ENCODE measurements around the gene POR. TPM values are rescaled to one million over a fixed set of nuclear protein-coding genes. Genes with fewer than 3 reads are reported as not detected.

The POR gene
- polyA plus RNA-seq, 1 of the 3 experiments (the other 2 are of a cell fraction) = 68.7 TPM

DNA sequence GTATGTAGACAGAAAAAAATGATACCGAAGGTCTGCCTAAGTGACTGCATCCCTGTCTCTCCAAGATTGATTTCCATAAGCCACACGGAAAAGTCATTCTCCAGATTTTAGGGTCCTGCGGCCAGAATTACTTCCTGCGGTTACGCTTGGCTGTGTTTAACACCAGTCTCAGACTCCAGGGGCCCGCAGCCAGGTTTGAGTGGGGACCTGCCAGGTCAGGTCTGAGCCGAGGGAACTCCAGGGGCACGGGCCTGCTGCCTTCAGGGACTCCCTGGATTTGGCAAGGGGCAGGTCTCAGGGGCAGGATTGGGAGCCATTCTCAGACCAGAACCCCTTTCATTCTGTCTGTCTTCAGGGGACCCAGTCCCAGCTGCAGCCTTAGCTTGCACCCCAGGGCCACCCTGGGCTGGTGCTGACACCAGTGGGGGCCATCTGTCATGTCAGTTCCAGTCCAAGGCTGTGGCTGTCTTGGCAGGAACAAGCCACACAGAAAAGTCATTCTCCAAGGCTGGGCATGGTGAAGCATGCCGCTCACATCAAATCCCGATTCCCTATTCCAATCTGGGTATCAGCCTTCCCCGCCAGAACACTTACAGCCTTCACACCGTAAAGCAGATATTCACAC lies 40.5 kb downstream of the POR start:
- Histone ChIP-seq H3K27ac (ENCODE audit: low read depth in 2 of 2, low read length in 1 of 2) (no peak overlapping the region), H2AFZ (ENCODE audit: low read depth) (no peak overlapping the region), H3K4me1 (ENCODE audit: control insufficient read depth in 1 of 2, insufficient read depth in 2 of 2, low read depth in 1 of 2, low read length in 1 of 2) (peaks cover 0 to 5% of the 10 kb centered on the region in 2 experiments; a peak in 2 of 4 replicates), H3K27me3 (ENCODE audit: insufficient read depth) (no peaks in the 10 kb centered on the region), H4K20me1 (ENCODE audit: insufficient read depth) (peaks cover 8% of the 10 kb centered on the region; the same call in 1 of the 2 replicates), H3F3A (replicated peaks; ENCODE audit: insufficient read depth) (peaks cover 5% of the 10 kb centered on the region), H3K9me3 (no peaks in the 10 kb centered on the region), H3K36me3 (replicated peaks in 1 of 2; ENCODE audit: control insufficient read depth in 1 of 2, insufficient read depth in 2 of 2, low read length in 1 of 2) (peaks cover 9 to 20% of the 10 kb centered on the region in 2 experiments), H3K4me3 (ENCODE audit: low read depth in 2 of 2, low read length in 1 of 2) (no peak overlapping the region), H3K9ac (no peak overlapping the region), H3K79me2 (ENCODE audit: insufficient read depth) (no peaks in the 10 kb centered on the region), H3K9me2 (no peaks in the 10 kb centered on the region), H3K4me2 (no peak overlapping the region)
- 94% methylated on average over 10 of the region's 12 CpGs for WGBS (ENCODE audit: low lambda C conversion rate)
- ChIA-PET POLR2A (no interaction called here), CTCF (interaction anchor here (2.1 kb wide), 1 partner anchor 89 kb away, joined by 6 read pairs; no protein-coding TSS in a partner anchor)
- no peak for DNase-seq
- TF ChIP-seq JUND (IDR thresholded peaks at IDR 0.05) = no peak
- no peak for TF ChIP-seq TCF12 (IDR thresholded peaks at IDR 0.05)
- no peak for TF ChIP-seq EZH2phosphoT487 (IDR thresholded peaks at IDR 0.05; ENCODE audit: borderline replicate concordance, low read depth)
- no peak for TF ChIP-seq REST (IDR thresholded peaks at IDR 0.05; ENCODE audit: low read depth, low read length)
- TF ChIP-seq, protein P1, sequence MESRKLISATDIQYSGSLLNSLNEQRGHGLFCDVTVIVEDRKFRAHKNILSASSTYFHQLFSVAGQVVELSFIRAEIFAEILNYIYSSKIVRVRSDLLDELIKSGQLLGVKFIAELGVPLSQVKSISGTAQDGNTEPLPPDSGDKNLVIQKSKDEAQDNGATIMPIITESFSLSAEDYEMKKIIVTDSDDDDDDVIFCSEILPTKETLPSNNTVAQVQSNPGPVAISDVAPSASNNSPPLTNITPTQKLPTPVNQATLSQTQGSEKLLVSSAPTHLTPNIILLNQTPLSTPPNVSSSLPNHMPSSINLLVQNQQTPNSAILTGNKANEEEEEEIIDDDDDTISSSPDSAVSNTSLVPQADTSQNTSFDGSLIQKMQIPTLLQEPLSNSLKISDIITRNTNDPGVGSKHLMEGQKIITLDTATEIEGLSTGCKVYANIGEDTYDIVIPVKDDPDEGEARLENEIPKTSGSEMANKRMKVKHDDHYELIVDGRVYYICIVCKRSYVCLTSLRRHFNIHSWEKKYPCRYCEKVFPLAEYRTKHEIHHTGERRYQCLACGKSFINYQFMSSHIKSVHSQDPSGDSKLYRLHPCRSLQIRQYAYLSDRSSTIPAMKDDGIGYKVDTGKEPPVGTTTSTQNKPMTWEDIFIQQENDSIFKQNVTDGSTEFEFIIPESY (IDR thresholded peaks at IDR 0.05; ENCODE audit: borderline replicate concordance, low read depth) = no peak
- TF ChIP-seq POLR2AphosphoS5 (IDR thresholded peaks at IDR 0.05; ENCODE audit: low read depth, low read length) = no peak
- TF ChIP-seq TAF1 (IDR thresholded peaks at IDR 0.05; ENCODE audit: borderline replicate concordance, low read depth, low read length) = no peak
- TF ChIP-seq TEAD4 (IDR thresholded peaks at IDR 0.05; ENCODE audit: borderline replicate concordance, insufficient read depth) = no peak
- no peak for TF ChIP-seq NFIC (IDR thresholded peaks at IDR 0.05; ENCODE audit: borderline replicate concordance)
- no peak for TF ChIP-seq FOXJ3 (CRISPR knock-in tag; IDR thresholded peaks at IDR 0.05)
- no peak for TF ChIP-seq RXRA (IDR thresholded peaks at IDR 0.05; ENCODE audit: borderline replicate concordance, low read depth)
- TF ChIP-seq EP300 (IDR thresholded peaks at IDR 0.05; ENCODE audit: borderline replicate concordance in 1 of 2, low read depth in 1 of 2, low read length in 1 of 2) = no peak
- no peak for TF ChIP-seq MEF2A (IDR thresholded peaks at IDR 0.05; ENCODE audit: borderline replicate concordance, low read depth)
- no peak for TF ChIP-seq MXI1 (IDR thresholded peaks at IDR 0.05; ENCODE audit: low read depth, low read length)
- TF ChIP-seq GABPA (IDR thresholded peaks at IDR 0.05; ENCODE audit: low read depth) = no peak
- no peak for TF ChIP-seq GATA2 (CRISPR knock-in tag; IDR thresholded peaks at IDR 0.05)
